IPS-18c (cell line): ENCODE data around the gene TBC1D23.

ENCODE experiments used
- H3K4me3 ChIP-seq: 2 replicates; pipeline ENCODE4 v1.7.0; 2013; ENCODE audit warnings: low read depth, mild to moderate bottlenecking, low read length, moderate library complexity; ENCODE audit not compliant: insufficient read depth
- H3K9me3 ChIP-seq: one replicate; pipeline ENCODE4 v1.6.1; 2013; ENCODE audit warnings: mild to moderate bottlenecking, low read length, moderate library complexity; ENCODE audit not compliant: control insufficient read depth, insufficient read depth

Gene TBC1D23

DNA sequence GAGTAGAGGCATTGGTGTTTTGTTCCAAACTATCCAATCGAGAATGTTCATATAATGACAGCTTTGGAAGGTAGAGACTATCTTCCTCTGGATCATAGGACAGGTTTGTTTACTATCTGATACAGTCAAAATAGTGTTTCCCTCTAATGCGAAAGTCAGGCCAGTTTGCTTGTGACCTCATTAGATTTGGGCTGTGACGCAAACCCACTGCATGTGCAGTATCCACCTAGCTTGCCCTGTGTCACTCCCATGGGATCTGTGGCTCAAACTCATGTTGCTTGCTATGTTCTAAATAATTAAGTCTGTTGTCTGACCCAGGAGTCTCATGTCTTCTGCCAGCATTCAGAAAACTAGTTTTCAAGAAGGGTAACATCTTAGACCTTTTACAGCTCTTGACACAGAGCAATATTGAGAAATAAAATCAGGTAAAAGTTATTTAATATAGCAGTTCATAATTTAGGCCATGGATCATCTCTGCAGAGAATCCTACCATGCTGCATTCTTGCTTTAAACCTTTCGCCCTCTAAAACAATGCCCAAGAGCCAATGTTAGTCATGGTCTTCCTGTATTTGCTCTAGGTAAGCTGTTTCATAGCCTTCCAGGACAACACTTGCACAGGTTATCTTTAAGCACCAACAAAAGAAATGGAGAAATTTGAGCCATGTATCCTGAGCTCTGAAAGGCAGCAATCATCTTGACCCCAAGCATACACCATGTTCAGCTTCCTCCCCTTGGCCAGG is 100.1 kb downstream of the TBC1D23 start:
- no peaks in the 10 kb centered on the region for H3K9me3 ChIP-seq
- H3K4me3 ChIP-seq: no peak overlapping the region

- no peaks in the 10 kb centered on the region for H3K9me3 ChIP-seq
- no peak overlapping the region for H3K4me3 ChIP-seq
Measured at GRCh38 chr3:100361897-100362296, 101.1 kb downstream of the TBC1D23 start.

GRCh38 chr3:100364421-100364820 is 103.6 kb downstream of the TBC1D23 start:
- Histone ChIP-seq H3K4me3 (no peak overlapping the region), H3K9me3 (no peaks in the 10 kb centered on the region)

- Histone ChIP-seq H3K9me3 (no peaks in the 10 kb centered on the region), H3K4me3 (no peak overlapping the region)
Measured at GRCh38 chr3:100366424-100366823, 105.6 kb downstream of the TBC1D23 start.

- Histone ChIP-seq H3K4me3 (no peak overlapping the region), H3K9me3 (no peaks in the 10 kb centered on the region)
Measured at GRCh38 chr3:100368441-100368840, 107.6 kb downstream of the TBC1D23 start.

DNA sequence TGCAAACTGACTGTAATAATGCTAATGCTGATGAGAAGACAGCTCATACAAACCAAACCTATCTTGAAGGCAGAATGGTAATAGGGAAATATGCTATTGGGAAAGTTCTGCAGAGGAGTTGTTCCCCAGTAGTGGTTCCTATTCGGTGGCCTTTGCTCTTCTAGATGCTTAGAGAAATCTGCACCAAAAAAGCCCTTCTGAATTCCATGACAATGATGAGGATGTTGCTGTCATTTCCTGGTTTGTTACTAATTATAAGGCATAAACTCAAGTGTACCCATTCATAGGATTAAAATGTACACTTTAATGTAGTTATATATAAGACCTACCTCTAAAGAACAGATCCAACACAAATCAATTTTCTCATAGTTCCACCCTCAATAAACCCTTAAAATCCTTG is 110.0 kb downstream of the TBC1D23 start:
- Histone ChIP-seq H3K4me3 (no peak overlapping the region), H3K9me3 (no peaks in the 10 kb centered on the region)

- Histone ChIP-seq H3K9me3 (peaks cover 2% of the 10 kb centered on the region), H3K4me3 (no peak overlapping the region)
Measured at GRCh38 chr3:100374521-100374920, 113.7 kb downstream of the TBC1D23 start.
